MCF 10A (cell line): ENCODE data around the gene KRT7. TPM values are rescaled to one million over a fixed set of nuclear protein-coding genes. Genes with fewer than 3 reads are reported as not detected.

Experiments
- BruUV-seq: library from RNA; stranded (reverse); fragments of 400-500 nt; replicated peaks from 2 replicates; lab custom pipeline; 2021; lab: Mats Ljungman, UMichigan
- CTCF ChIA-PET: fragments of 300-600 bp; sonication (Branson Sonifier 250); formaldehyde crosslinking; extraction: SDS; loops from one replicate; lab custom pipeline; 2021; ENCODE audit warnings: antibody characterized with exemption, inconsistent platforms; lab: Yijun Ruan, JAX
- POLR2A ChIA-PET: fragments of 300-600, 350-650 bp; sonication (Branson Sonifier 250); formaldehyde crosslinking; extraction: SDS; loops from one replicate; lab custom pipeline; 2020; ENCODE audit warnings: antibody characterized with exemption, inconsistent platforms; lab: Yijun Ruan, JAX
- DNase-seq: peaks from one replicate; pipeline ENCODE4 v3.0.0-alpha.2; 2018; ENCODE audit not compliant: unreplicated experiment
- H3K27ac Mint-ChIP-seq: one replicate; pipeline ENCODE4 v1.8.0; 2022; ENCODE audit warnings: mild to moderate bottlenecking, low read depth, mixed read lengths; ENCODE audit not compliant: unreplicated experiment
- H3K27me3 Mint-ChIP-seq: one replicate; pipeline ENCODE4 v1.8.0; 2022; ENCODE audit warnings: mixed read lengths; ENCODE audit not compliant: insufficient read depth, unreplicated experiment
- H3K36me3 Mint-ChIP-seq: one replicate; pipeline ENCODE4 v1.8.0; 2022; ENCODE audit warnings: mild to moderate bottlenecking, moderate library complexity, mixed read lengths; ENCODE audit not compliant: insufficient read depth, unreplicated experiment
- H3K4me1 Mint-ChIP-seq: one replicate; pipeline ENCODE4 v1.8.0; 2022; ENCODE audit warnings: mixed read lengths; ENCODE audit not compliant: insufficient read depth, unreplicated experiment
- H3K4me3 Mint-ChIP-seq: one replicate; pipeline ENCODE4 v1.8.0; 2022; ENCODE audit warnings: mild to moderate bottlenecking, moderate library complexity, mixed read lengths; ENCODE audit not compliant: unreplicated experiment
- H3K9me3 Mint-ChIP-seq: one replicate; pipeline ENCODE4 v1.8.0; 2022; ENCODE audit warnings: mixed read lengths; ENCODE audit not compliant: unreplicated experiment
- CTCF ChIP-seq: fragments of 200-600 bp; IDR thresholded peaks from one replicate; pipeline ENCODE4 v1.8.0; 2022; ENCODE audit warnings: antibody characterized with exemption, mild to moderate bottlenecking; ENCODE audit not compliant: unreplicated experiment
- intact Hi-C: fragments of 100-400 bp; cut with micrococcal nuclease; formaldehyde crosslinking; loops from 2 replicates; pipeline ENCODE4 v1.14.1; 2022
- total RNA-seq: library from RNA; stranded (reverse); gene quantifications from 2 replicates; pipeline ENCODE4 v1.2.3, GENCODE V29; 2022

KRT7 gene
- total RNA-seq, 1 experiment from 2014 or later = 3,360 TPM

- Mint-ChIP-seq H3K9me3 (no peaks in the 10 kb centered on the region), H3K36me3 (no peaks in the 10 kb centered on the region), H3K27me3 (no peaks in the 10 kb centered on the region), H3K4me3 (no peak overlapping the region), H3K4me1 (peaks cover 29% of the 10 kb centered on the region), H3K27ac (no peak overlapping the region)
- intact Hi-C loops = loop anchor here (2.0 kb wide), 1 partner anchor 59 kb away; no protein-coding TSS in a partner anchor
- TF ChIP-seq CTCF = no peak
- CTCF ChIA-PET = interaction anchor here (0.8 to 2.2 kb wide), 6 partner anchors 8 to 68 kb away, joined by 3 to 9 read pairs (median 4); no protein-coding TSS in a partner anchor
- DNase-seq = peak; percentile 46
- BruUV-seq = no TSS peak
- POLR2A ChIA-PET = interaction anchor here (0.8 to 1.4 kb wide), 2 partner anchors 12 to 19 kb away, joined by 3 to 4 read pairs; no protein-coding TSS in a partner anchor
These were observed 26.7 kb downstream of the KRT7 start for GRCh38 chr12:52259657-52260243.

- H3K27ac Mint-ChIP-seq = no peak overlapping the region
- no peaks in the 10 kb centered on the region for H3K9me3 Mint-ChIP-seq
- no peak for TF ChIP-seq CTCF
- no peaks in the 10 kb centered on the region for H3K27me3 Mint-ChIP-seq
- ChIA-PET CTCF (interaction anchor here (0.8 to 1.5 kb wide), 5 partner anchors 9 to 66 kb away, joined by 3 to 6 read pairs (median 4); no protein-coding TSS in a partner anchor), POLR2A (interaction anchor here (1.4 kb wide), 1 partner anchor 11 kb away, joined by 4 read pairs; no protein-coding TSS in a partner anchor)
- BruUV-seq = no TSS peak
- peak; percentile 53 for DNase-seq
- intact Hi-C loops = no loop called here
- no peaks in the 10 kb centered on the region for H3K36me3 Mint-ChIP-seq
- peaks cover 25% of the 10 kb centered on the region for H3K4me1 Mint-ChIP-seq
- no peak overlapping the region for H3K4me3 Mint-ChIP-seq
These were observed 27.5 kb downstream of the KRT7 start for GRCh38 chr12:52260361-52261207.

GRCh38 chr12:52261208-52261484 lies 28.1 kb downstream of the KRT7 start:
- no peak overlapping the region for H3K4me3 Mint-ChIP-seq
- H3K27ac Mint-ChIP-seq = peak overlapping the region; percentile 26
- no peaks in the 10 kb centered on the region for H3K27me3 Mint-ChIP-seq
- BruUV-seq = no TSS peak
- DNase-seq = peak; percentile 7
- no peaks in the 10 kb centered on the region for H3K9me3 Mint-ChIP-seq
- POLR2A ChIA-PET = no interaction called here
- CTCF ChIA-PET = interaction anchor here (1.5 kb wide), 1 partner anchor 9 kb away, joined by 6 read pairs; no protein-coding TSS in a partner anchor
- intact Hi-C loops = no loop called here
- TF ChIP-seq CTCF = no peak
- H3K36me3 Mint-ChIP-seq = no peaks in the 10 kb centered on the region
- H3K4me1 Mint-ChIP-seq = peaks cover 20% of the 10 kb centered on the region

- BruUV-seq = no TSS peak
- H3K27me3 Mint-ChIP-seq = no peaks in the 10 kb centered on the region
- no peak for DNase-seq
- ChIA-PET CTCF (interaction anchor here (1.2 to 7.2 kb wide), 2 partner anchors 12 to 17 kb away, joined by 3 to 52 read pairs; no protein-coding TSS in a partner anchor), POLR2A (interaction anchor here (1.6 kb wide), 2 partner anchors 16 to 17 kb away, joined by 4 read pairs; no protein-coding TSS in a partner anchor)
- H3K4me1 Mint-ChIP-seq = peaks cover 20% of the 10 kb centered on the region
- no peaks in the 10 kb centered on the region for H3K9me3 Mint-ChIP-seq
- TF ChIP-seq CTCF = no peak
- H3K27ac Mint-ChIP-seq = no peak overlapping the region
- intact Hi-C loops = no loop called here
- no peaks in the 10 kb centered on the region for H3K36me3 Mint-ChIP-seq
- no peak overlapping the region for H3K4me3 Mint-ChIP-seq
These were observed 29.2 kb downstream of the KRT7 start for GRCh38 chr12:52262286-52262685.
